Caco-2 (cell line): ENCODE measurements around the gene PPP2R2D. TPM values are rescaled to one million over a fixed set of nuclear protein-coding genes. Genes with fewer than 3 reads are reported as not detected.

Source experiments
- BruUV-seq: library from RNA; stranded (reverse); fragments of 400-500 nt; replicated peaks from 2 replicates; lab custom pipeline; 2021; lab: Mats Ljungman, UMichigan
- CTCF ChIA-PET: fragments of 300-600 bp; sonication (Branson Sonifier 250); formaldehyde crosslinking; loops from one replicate; lab custom pipeline; 2022; ENCODE audit warnings: antibody characterized with exemption; lab: Charles Lee
- POLR2A ChIA-PET: fragments of 300-600 bp; sonication (Branson Sonifier 250); formaldehyde crosslinking; loops from one replicate; lab custom pipeline; 2022; ENCODE audit warnings: antibody characterized with exemption; lab: Charles Lee
- DNase-seq, 2 experiments: peaks; one replicate each; pipeline versions ENCODE4 v3.0.0 to v3.0.0-alpha.2; 2020 to 2022
- H3K27me3 ChIP-seq: replicated peaks from 2 replicates; pipeline ENCODE4 v1.6.0; 2011; ENCODE audit warnings: low read length; ENCODE audit not compliant: control insufficient read depth, insufficient read depth
- H3K36me3 ChIP-seq: 2 replicates; pipeline ENCODE4 v1.5.1; 2011; ENCODE audit warnings: low read length; ENCODE audit not compliant: control insufficient read depth, insufficient read depth
- H3K4me1 ChIP-seq: fragments of 250-450 bp; sonication (Bioruptor Pico); 2 replicates; pipeline ENCODE4 v1.5.1; 2020; ENCODE audit warnings: mild to moderate bottlenecking
- H3K4me3 ChIP-seq: 2 replicates; pipeline ENCODE4 v1.5.1; 2011; ENCODE audit warnings: low read depth, mild to moderate bottlenecking, control low read depth, low read length
- H3K9me3 ChIP-seq: fragments of 250-450 bp; sonication (Bioruptor Pico); 2 replicates; pipeline ENCODE4 v1.5.1; 2020; ENCODE audit warnings: mild to moderate bottlenecking, moderate library complexity
- H3K27ac Mint-ChIP-seq: one replicate; pipeline ENCODE4 v1.8.0; 2022; ENCODE audit warnings: mixed read lengths; ENCODE audit not compliant: unreplicated experiment
- H3K27me3 Mint-ChIP-seq: one replicate; pipeline ENCODE4 v1.8.0; 2022; ENCODE audit warnings: mixed read lengths; ENCODE audit not compliant: insufficient read depth, unreplicated experiment
- H3K36me3 Mint-ChIP-seq: one replicate; pipeline ENCODE4 v1.8.0; 2022; ENCODE audit warnings: mild to moderate bottlenecking, mixed read lengths; ENCODE audit not compliant: insufficient read depth, unreplicated experiment
- H3K4me1 Mint-ChIP-seq: one replicate; pipeline ENCODE4 v1.8.0; 2022; ENCODE audit warnings: low read depth, mixed read lengths; ENCODE audit not compliant: unreplicated experiment
- H3K4me3 Mint-ChIP-seq: one replicate; pipeline ENCODE4 v1.8.0; 2022; ENCODE audit warnings: mild to moderate bottlenecking, moderate library complexity, mixed read lengths; ENCODE audit not compliant: unreplicated experiment
- H3K9me3 Mint-ChIP-seq: one replicate; pipeline ENCODE4 v1.8.0; 2022; ENCODE audit warnings: mixed read lengths; ENCODE audit not compliant: unreplicated experiment
- CTCF ChIP-seq, 2 experiments: fragments of 200-600 bp in 1 of 2; IDR thresholded peaks; 1 replicate in 1 of 2; 2 replicates in 1 of 2; pipeline versions ENCODE4 v1.5.1 to v1.8.0; 2011 to 2022; ENCODE audit warnings: antibody characterized with exemption in 1 of 2, control low read depth in 1 of 2, inconsistent platforms in 1 of 2, low read depth in 1 of 2, low read length in 1 of 2, mild to moderate bottlenecking in 1 of 2, moderate library complexity in 1 of 2; ENCODE audit not compliant: insufficient read depth in 1 of 2, severe bottlenecking in 1 of 2, unreplicated experiment in 1 of 2
- intact Hi-C: fragments of 100-400 bp; cut with micrococcal nuclease; formaldehyde crosslinking; loops from one replicate; pipeline ENCODE4 v1.10.0; 2022; ENCODE audit not compliant: unreplicated experiment
- total RNA-seq: library from RNA; stranded (reverse); gene quantifications from 2 replicates; pipeline ENCODE4 v1.2.3, GENCODE V29; 2022

PPP2R2D gene
- total RNA-seq, 1 experiment from 2014 or later: 34.4 TPM

- peaks cover 50% of the 10 kb centered on the region for H3K36me3 Mint-ChIP-seq
- TF ChIP-seq CTCF (IDR thresholded peaks at IDR 0.05; ENCODE audit: insufficient read depth in 1 of 2, low read depth in 1 of 2, low read length in 1 of 2, severe bottlenecking in 1 of 2, unreplicated experiment in 1 of 2): no peak
- intact Hi-C loops: no loop called here
- ChIA-PET CTCF (no interaction called here), POLR2A (no interaction called here)
- Histone ChIP-seq H3K27me3 (no peaks in the 10 kb centered on the region), H3K36me3 (peaks cover 7% of the 10 kb centered on the region), H3K4me3 (no peak overlapping the region), H3K9me3 (no peaks in the 10 kb centered on the region), H3K4me1 (peaks cover 12% of the 10 kb centered on the region; the same call in 1 of the 2 replicates)
- no TSS peak for BruUV-seq
- no peak for DNase-seq
- no peaks in the 10 kb centered on the region for H3K9me3 Mint-ChIP-seq
- H3K4me1 Mint-ChIP-seq: peaks cover 28% of the 10 kb centered on the region
- no peaks in the 10 kb centered on the region for H3K27me3 Mint-ChIP-seq
- no peak overlapping the region for H3K27ac Mint-ChIP-seq
- no peak overlapping the region for H3K4me3 Mint-ChIP-seq
Observed at GRCh38 chr10:131907679-131908078, 6.9 kb downstream of the PPP2R2D start.

- Mint-ChIP-seq H3K9me3 (no peaks in the 10 kb centered on the region), H3K4me3 (no peak overlapping the region), H3K4me1 (peaks cover 28% of the 10 kb centered on the region), H3K27ac (no peak overlapping the region), H3K27me3 (no peaks in the 10 kb centered on the region), H3K36me3 (peaks cover 53% of the 10 kb centered on the region)
- peaks cover 12% of the 10 kb centered on the region; the same call in 1 of the 2 replicates for H3K4me1 ChIP-seq
- no peak for DNase-seq
- no peaks in the 10 kb centered on the region for H3K9me3 ChIP-seq
- H3K27me3 ChIP-seq: no peaks in the 10 kb centered on the region
- H3K4me3 ChIP-seq: no peak overlapping the region
- intact Hi-C loops: no loop called here
- ChIA-PET POLR2A (no interaction called here), CTCF (no interaction called here)
- BruUV-seq: no TSS peak
- no peak for TF ChIP-seq CTCF (IDR thresholded peaks at IDR 0.05; ENCODE audit: insufficient read depth in 1 of 2, low read depth in 1 of 2, low read length in 1 of 2, severe bottlenecking in 1 of 2, unreplicated experiment in 1 of 2)
- peaks cover 7% of the 10 kb centered on the region for H3K36me3 ChIP-seq
Observed at GRCh38 chr10:131908151-131908550, 7.3 kb downstream of the PPP2R2D start.

- no peak overlapping the region for H3K4me3 ChIP-seq
- H3K36me3 ChIP-seq: peaks cover 7% of the 10 kb centered on the region
- no peaks in the 10 kb centered on the region for H3K27me3 ChIP-seq
- no peak overlapping the region for H3K4me3 Mint-ChIP-seq
- ChIA-PET CTCF (no interaction called here), POLR2A (no interaction called here)
- H3K4me1 ChIP-seq: peaks cover 7% of the 10 kb centered on the region; the same call in 1 of the 2 replicates
- no TSS peak for BruUV-seq
- H3K9me3 Mint-ChIP-seq: no peaks in the 10 kb centered on the region
- no peak for TF ChIP-seq CTCF (IDR thresholded peaks at IDR 0.05; ENCODE audit: insufficient read depth in 1 of 2, low read depth in 1 of 2, low read length in 1 of 2, severe bottlenecking in 1 of 2, unreplicated experiment in 1 of 2)
- no peaks in the 10 kb centered on the region for H3K27me3 Mint-ChIP-seq
- H3K9me3 ChIP-seq: no peaks in the 10 kb centered on the region
- DNase-seq: no peak
- intact Hi-C loops: no loop called here
- peaks cover 56% of the 10 kb centered on the region for H3K36me3 Mint-ChIP-seq
- H3K27ac Mint-ChIP-seq: no peak overlapping the region
- H3K4me1 Mint-ChIP-seq: peaks cover 22% of the 10 kb centered on the region
Observed at GRCh38 chr10:131909014-131909808, 8.4 kb downstream of the PPP2R2D start.
